Keratinocyte (primary cell): ENCODE measurements around the gene MBLAC1.

Experiments
- EZH2 ChIP-seq: IDR thresholded peaks from one replicate; pipeline ENCODE4 v1.6.1; 2012; ENCODE audit warnings: inconsistent platforms, mild to moderate bottlenecking, low read length, moderate library complexity
- TF ChIP-seq, protein P1 (sequence below), 3 experiments: IDR thresholded peaks in 1 of 3; conservative IDR thresholded peaks in 1 of 3; optimal IDR thresholded peaks in 1 of 3; 2 replicates in 2 of 3; 3 replicates in 1 of 3; pipeline versions ENCODE3 to v1.5.1; 2011; ENCODE audit warnings: low read length in 3 of 3, mild to moderate bottlenecking in 3 of 3, moderate library complexity in 2 of 3, control low read depth in 1 of 3, inconsistent platforms in 1 of 3; ENCODE audit not compliant: insufficient read depth in 2 of 3; ENCODE audit errors: extremely low read depth in 1 of 3

- TF ChIP-seq, protein P1, sequence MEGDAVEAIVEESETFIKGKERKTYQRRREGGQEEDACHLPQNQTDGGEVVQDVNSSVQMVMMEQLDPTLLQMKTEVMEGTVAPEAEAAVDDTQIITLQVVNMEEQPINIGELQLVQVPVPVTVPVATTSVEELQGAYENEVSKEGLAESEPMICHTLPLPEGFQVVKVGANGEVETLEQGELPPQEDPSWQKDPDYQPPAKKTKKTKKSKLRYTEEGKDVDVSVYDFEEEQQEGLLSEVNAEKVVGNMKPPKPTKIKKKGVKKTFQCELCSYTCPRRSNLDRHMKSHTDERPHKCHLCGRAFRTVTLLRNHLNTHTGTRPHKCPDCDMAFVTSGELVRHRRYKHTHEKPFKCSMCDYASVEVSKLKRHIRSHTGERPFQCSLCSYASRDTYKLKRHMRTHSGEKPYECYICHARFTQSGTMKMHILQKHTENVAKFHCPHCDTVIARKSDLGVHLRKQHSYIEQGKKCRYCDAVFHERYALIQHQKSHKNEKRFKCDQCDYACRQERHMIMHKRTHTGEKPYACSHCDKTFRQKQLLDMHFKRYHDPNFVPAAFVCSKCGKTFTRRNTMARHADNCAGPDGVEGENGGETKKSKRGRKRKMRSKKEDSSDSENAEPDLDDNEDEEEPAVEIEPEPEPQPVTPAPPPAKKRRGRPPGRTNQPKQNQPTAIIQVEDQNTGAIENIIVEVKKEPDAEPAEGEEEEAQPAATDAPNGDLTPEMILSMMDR (optimal IDR thresholded peaks at IDR 0.05 in 1 of 3, IDR thresholded peaks at IDR 0.05 in 1 of 3, conservative IDR thresholded peaks at IDR 0.05 in 1 of 3; ENCODE audit: extremely low read depth in 1 of 3, insufficient read depth in 2 of 3, low read length in 3 of 3) = no peak
- no peak for TF ChIP-seq EZH2
Observed at GRCh38 chr7:100107890-100108289, 18.9 kb upstream of the MBLAC1 start.
